HepG2 (cell line): Measurements from ENCODE around the gene KIAA1958. TPM values are rescaled to one million over a fixed set of nuclear protein-coding genes. Genes with fewer than 3 reads are reported as not detected.

Experiments used
- BRF2 ChIP-seq: sonication (generic); formaldehyde crosslinking; IDR thresholded peaks from 2 replicates; pipeline ENCODE4 v1.8.1; 2022; ENCODE audit warnings: mild to moderate bottlenecking, missing genetic modification reagents
- LCORL ChIP-seq, 2 experiments: fragments of 450-650 bp in 1 of 2; sonication (generic) in 1 of 2; formaldehyde crosslinking in 1 of 2; IDR thresholded peaks; 2 replicates each; pipeline versions ENCODE4 v1.5.0 to v1.6.1; 2017 to 2020; ENCODE audit warnings: antibody characterized with exemption in 1 of 2, missing genetic modification reagents in 1 of 2
- MIER3 ChIP-seq: IDR thresholded peaks from 2 replicates; pipeline ENCODE4 v1.6.1; 2016; ENCODE audit warnings: missing compliant biosample characterization, borderline replicate concordance
- MXD4 ChIP-seq: IDR thresholded peaks from 2 replicates; pipeline ENCODE4 v1.6.1; 2016; ENCODE audit warnings: mild to moderate bottlenecking, missing biosample characterization, missing genetic modification reagents
- PHF20 ChIP-seq: sonication (generic); formaldehyde crosslinking; IDR thresholded peaks from 2 replicates; pipeline ENCODE4 v1.5.0; 2020; ENCODE audit warnings: mild to moderate bottlenecking, missing genetic modification reagents
- POGZ ChIP-seq: sonication (generic); formaldehyde crosslinking; IDR thresholded peaks from 2 replicates; pipeline ENCODE4 v1.4.0; 2020; ENCODE audit warnings: mild to moderate bottlenecking, missing genetic modification reagents
- STAT5B ChIP-seq: sonication (generic); formaldehyde crosslinking; IDR thresholded peaks from 2 replicates; pipeline ENCODE4 v1.4.0; 2020; ENCODE audit warnings: missing genetic modification reagents
- TBL1XR1 ChIP-seq: fragments of 150-350 bp; IDR thresholded peaks from 2 replicates; pipeline ENCODE4 v1.6.1; 2014; ENCODE audit warnings: borderline replicate concordance, low read length; ENCODE audit not compliant: partially characterized antibody
- TFE3 ChIP-seq: IDR thresholded peaks from 2 replicates; pipeline ENCODE4 v1.6.1; 2016
- THAP8 ChIP-seq: sonication (generic); formaldehyde crosslinking; IDR thresholded peaks from 2 replicates; pipeline ENCODE4 v1.5.1; 2020; ENCODE audit warnings: missing genetic modification reagents, mild to moderate bottlenecking, borderline replicate concordance
- UBTF ChIP-seq: sonication (generic); formaldehyde crosslinking; IDR thresholded peaks from 2 replicates; pipeline ENCODE4 v1.4.0; 2020; ENCODE audit warnings: mild to moderate bottlenecking, missing genetic modification reagents
- ZBTB20 ChIP-seq: sonication (generic); formaldehyde crosslinking; IDR thresholded peaks from 2 replicates; pipeline ENCODE4 v1.8.1; 2023; ENCODE audit warnings: missing genetic modification reagents, low read depth, mild to moderate bottlenecking, borderline replicate concordance
- ZNF263 ChIP-seq: sonication (generic); formaldehyde crosslinking; IDR thresholded peaks from 2 replicates; pipeline ENCODE4 v1.4.0; 2020; ENCODE audit warnings: missing genetic modification reagents
- ZNF589 ChIP-seq: sonication (generic); formaldehyde crosslinking; conservative IDR thresholded peaks from 2 replicates; pipeline ENCODE4 v1.8.0; 2022; ENCODE audit warnings: mild to moderate bottlenecking, moderate library complexity, missing genetic modification reagents
- ZNF609 ChIP-seq: sonication (generic); formaldehyde crosslinking; IDR thresholded peaks from 2 replicates; pipeline ENCODE4 v1.4.0; 2020; ENCODE audit warnings: mild to moderate bottlenecking, missing genetic modification reagents, borderline replicate concordance
- ZNF770 ChIP-seq: sonication (generic); formaldehyde crosslinking; IDR thresholded peaks from 2 replicates; pipeline ENCODE4 v1.5.0; 2020; ENCODE audit warnings: mild to moderate bottlenecking, missing genetic modification reagents
- ZSCAN31 ChIP-seq: sonication (generic); formaldehyde crosslinking; IDR thresholded peaks from 2 replicates; pipeline ENCODE4 v1.5.0; 2020; ENCODE audit warnings: low read depth, mild to moderate bottlenecking, missing genetic modification reagents
- polyA plus RNA-seq, 8 experiments: library from polyadenylated mRNA; depleted of rRNA in 3 of 8; stranded (reverse) in 7 of 8; unstranded in 1 of 8; fragments of >200 nt; fragmentation: Illumina TruSeq in 4 of 8; extraction: Trizol in 4 of 8; gene quantifications; 2 replicates each; pipeline versions ENCODE4 v1.2.1 to v1.2.3, GENCODE V29; 2011 to 2016; ENCODE audit warnings: low read depth in 4 of 8, missing spikeins in 1 of 8, mixed read lengths in 1 of 8; ENCODE audit not compliant: insufficient read depth in 1 of 8
- total RNA-seq, 5 experiments: library from RNA; depleted of rRNA; stranded (reverse); fragments of >200 nt; fragmentation: Illumina TruSeq; extraction: Trizol; gene quantifications; 2 replicates each; pipeline ENCODE4 v1.2.3, GENCODE V29; 2016; ENCODE audit warnings: low read depth in 1 of 5

The KIAA1958 gene
- total and polyA plus RNA-seq, 2 of the 13 experiments (the other 11 are each of a cell fraction or from before 2014, with no cell fraction given) = 8.5 to 10.3 TPM

- no peak; the same call in 1 of the 2 replicates for TF ChIP-seq POGZ (CRISPR knock-in tag)
- TF ChIP-seq UBTF = no peak
- TF ChIP-seq LCORL (IDR thresholded peaks at IDR 0.05) = no peak
- TF ChIP-seq LCORL (CRISPR knock-in tag; IDR thresholded peaks at IDR 0.05) = peak; percentile 35; the same call in 1 of the 2 replicates
- TF ChIP-seq ZNF609 = no peak
- no peak for TF ChIP-seq ZNF589 (CRISPR knock-in tag)
- no peak for TF ChIP-seq MIER3 (CRISPR knock-in tag)
- TF ChIP-seq ZNF263 = no peak
- no peak for TF ChIP-seq THAP8 (CRISPR knock-in tag)
- TF ChIP-seq ZNF770 (CRISPR knock-in tag) = no peak
- TF ChIP-seq ZSCAN31 (CRISPR knock-in tag) = no peak
- TF ChIP-seq TBL1XR1 = no peak
- no peak for TF ChIP-seq TFE3 (CRISPR knock-in tag)
- no peak for TF ChIP-seq STAT5B (CRISPR knock-in tag)
- no peak for TF ChIP-seq ZBTB20
- no peak for TF ChIP-seq MXD4 (CRISPR knock-in tag)
- TF ChIP-seq BRF2 = no peak
- TF ChIP-seq PHF20 (CRISPR knock-in tag) = no peak
Measured at GRCh38 chr9:112495614-112496013, 9.0 kb downstream of the KIAA1958 start (continued).
